A549 (cell line): Measurements from ENCODE around the gene KCNG4. TPM values are rescaled to one million over a fixed set of nuclear protein-coding genes. Genes with fewer than 3 reads are reported as not detected.

Experiments
- ATAC-seq, 2 experiments: fragments of 200-7000 bp in 1 of 2; fragments of >200 bp in 1 of 2; cut with Nextera tagmentation in 1 of 2; cut with Tn5 transposase in 1 of 2; 3 replicates each; pipeline versions ENCODE4 v1.8.0 to v1.9.1; 2018 to 2020; ENCODE audit warnings: mild to moderate bottlenecking in 1 of 2, moderate library complexity in 1 of 2
- CTCF ChIA-PET: fragments of 300-600 bp; sonication (Branson Sonifier 250); formaldehyde crosslinking; extraction: SDS; loops from one replicate; lab custom pipeline; 2021; ENCODE audit warnings: antibody characterized with exemption, inconsistent platforms; lab: Yijun Ruan, JAX
- POLR2A ChIA-PET: fragments of 350-600 bp; formaldehyde crosslinking; extraction: SDS; loops from one replicate; lab custom pipeline; 2021; ENCODE audit warnings: antibody characterized with exemption, inconsistent platforms; lab: Yijun Ruan, JAX
- DNase-seq, 2 experiments: peaks; one replicate each; pipeline versions ENCODE4 v3.0.0 to v3.0.0-alpha.2; 2011 to 2016; ENCODE audit warnings: low read depth in 1 of 2, low spot score in 1 of 2
- FAIRE-seq: peaks from 2 replicates; lab custom pipeline; 2011; peaks lifted over from hg19 to GRCh38; lab: Jason Lieb, UNC
- H3K27ac ChIP-seq, 2 experiments: fragments of >200 bp; sonication (Bioruptor Twin); formaldehyde crosslinking; 3 replicates each; pipeline ENCODE4 v1.5.1; 2016 to 2017
- H3K4me1 ChIP-seq: fragments of >200 bp; sonication (Bioruptor Twin); formaldehyde crosslinking; 3 replicates; pipeline ENCODE4 v1.6.1; 2016
- H3K4me2 ChIP-seq: fragments of >200 bp; sonication (Bioruptor Twin); formaldehyde crosslinking; 3 replicates; pipeline ENCODE4 v1.6.1; 2016
- H3K4me3 ChIP-seq: fragments of >200 bp; sonication (Bioruptor Twin); formaldehyde crosslinking; 3 replicates; pipeline ENCODE4 v1.5.1; 2016
- H3K9me3 ChIP-seq: fragments of >200 bp; sonication (Bioruptor Twin); formaldehyde crosslinking; 3 replicates; pipeline ENCODE4 v1.6.1; 2016
- CBX8 ChIP-seq: fragments of 200-600 bp; sonication (generic); IDR thresholded peaks from 2 replicates; pipeline ENCODE4 v1.6.1; 2016
- E2F6 ChIP-seq: IDR thresholded peaks from 2 replicates; pipeline ENCODE4 v1.6.1; 2012; ENCODE audit warnings: low read depth, borderline replicate concordance
- EHMT2 ChIP-seq: fragments of 200-600 bp; sonication (generic); IDR thresholded peaks from 2 replicates; pipeline ENCODE4 v1.6.1; 2016; ENCODE audit warnings: antibody characterized with exemption, low read depth, mild to moderate bottlenecking, moderate library complexity
- EP300 ChIP-seq, 2 experiments: fragments of >200 bp; sonication (Bioruptor Twin); formaldehyde crosslinking; IDR thresholded peaks; 2 replicates in 1 of 2; 3 replicates in 1 of 2; pipeline ENCODE4 v1.6.1; 2016 to 2017
- ESRRA ChIP-seq: fragments of 150-350 bp; IDR thresholded peaks from 2 replicates; pipeline ENCODE4 v1.6.1; 2014; ENCODE audit warnings: mild to moderate bottlenecking, low read length, borderline replicate concordance
- GATA3 ChIP-seq: IDR thresholded peaks from 2 replicates; pipeline ENCODE4 v1.6.1; 2012; ENCODE audit warnings: borderline replicate concordance
- HDAC2 ChIP-seq: fragments of 200-600 bp; sonication (generic); IDR thresholded peaks from 2 replicates; pipeline ENCODE4 v1.6.1; 2016
- HOXB5 ChIP-seq: fragments of 250-450 bp; sonication (Bioruptor Pico); IDR thresholded peaks from 2 replicates; pipeline ENCODE4 v1.5.0; 2020; ENCODE audit warnings: mild to moderate bottlenecking, moderate library complexity
- KDM5A ChIP-seq: fragments of 200-600 bp; sonication (generic); IDR thresholded peaks from 2 replicates; pipeline ENCODE4 v1.6.1; 2016; ENCODE audit warnings: antibody characterized with exemption, mild to moderate bottlenecking
- MAFK ChIP-seq: fragments of 450-650 bp; IDR thresholded peaks from 2 replicates; pipeline ENCODE4 v1.6.1; 2014; ENCODE audit not compliant: partially characterized antibody
- NFE2L2 ChIP-seq: fragments of 150-350 bp; conservative IDR thresholded peaks from 2 replicates; pipeline ENCODE4 v1.6.1; 2014; ENCODE audit warnings: low read length
- PHF8 ChIP-seq: fragments of 200-600 bp; sonication (generic); IDR thresholded peaks from 2 replicates; pipeline ENCODE4 v1.6.1; 2016; ENCODE audit warnings: low read depth, mild to moderate bottlenecking, antibody characterized with exemption, moderate library complexity, borderline replicate concordance
- POLR2A ChIP-seq: IDR thresholded peaks from 2 replicates; pipeline ENCODE4 v1.6.1; 2012; ENCODE audit warnings: mild to moderate bottlenecking, low read length
- RARB ChIP-seq: fragments of 250-450 bp; sonication (Bioruptor Pico); IDR thresholded peaks from 2 replicates; pipeline ENCODE4 v1.8.0; 2021; ENCODE audit warnings: mild to moderate bottlenecking, moderate library complexity
- REST ChIP-seq: fragments of 200-600 bp; sonication (generic); IDR thresholded peaks from 2 replicates; pipeline ENCODE4 v1.6.1; 2016; ENCODE audit warnings: antibody characterized with exemption, mild to moderate bottlenecking, moderate library complexity
- SREBF2 ChIP-seq: fragments of 450-650 bp; IDR thresholded peaks from 2 replicates; pipeline ENCODE4 v1.6.1; 2014; ENCODE audit warnings: mild to moderate bottlenecking, moderate library complexity
- ZSCAN20 ChIP-seq: fragments of 250-450 bp; sonication (Bioruptor Pico); IDR thresholded peaks from 2 replicates; pipeline ENCODE4 v1.8.0; 2022; ENCODE audit warnings: mild to moderate bottlenecking, moderate library complexity
- WGBS: methylation state at CpG from one replicate; pipeline ENCODE4 v1.1.6; 2017; ENCODE audit errors: missing lambda C conversion rate; 5-methylcytosine and 5-hydroxymethylcytosine counted together
- polyA plus RNA-seq, 4 experiments: library from polyadenylated mRNA; depleted of rRNA in 3 of 4; stranded (reverse); fragments of >200 nt; fragmentation: RNase III in 1 of 4; extraction: RNeasy Plus Mini Kit Qiagen cat#74134 plus additional on column Dnase treatment in 1 of 4; gene quantifications; 2 replicates in 3 of 4; 3 replicates in 1 of 4; pipeline ENCODE4 v1.2.3, GENCODE V29; 2011 to 2017
- TF ChIP-seq, protein P1 (sequence below): fragments of 450-650 bp; IDR thresholded peaks from 2 replicates; pipeline ENCODE4 v1.6.1; 2014; ENCODE audit warnings: antibody characterized with exemption
- TF ChIP-seq, protein P2 (sequence below): fragments of >200 bp; sonication (Bioruptor Twin); formaldehyde crosslinking; IDR thresholded peaks from 2 replicates; pipeline ENCODE4 v1.6.1; 2016

KCNG4 gene
- polyA plus RNA-seq, 2 of the 4 experiments (the other 2 are of a cell fraction), result not detected

- CTCF ChIA-PET, result interaction anchor here (0.5 to 3.8 kb wide), 5 partner anchors 16 to 119 kb away, joined by 3 to 22 read pairs (median 6); partner anchors contain the start of gene TAF1C
- POLR2A ChIA-PET, result no interaction called here
- WGBS, result 82% methylated on average over 10 of the region's 10 CpGs
Observed at GRCh38 chr16:84245956-84246678, 6.3 kb upstream of the KCNG4 start.

GRCh38 chr16:84244728-84245127 is 4.9 kb upstream of the KCNG4 start:
- DNase-seq (no peak), FAIRE-seq (no peak), ATAC-seq (no peak)
- POLR2A ChIA-PET, result no interaction called here
- no peak overlapping the region for H3K27ac ChIP-seq
- no peak overlapping the region for H3K4me3 ChIP-seq
- CTCF ChIA-PET, result interaction anchor here (3.8 kb wide), 1 partner anchor 33 kb away, joined by 22 read pairs; no protein-coding TSS in a partner anchor
- no peaks in the 10 kb centered on the region for H3K4me1 ChIP-seq
- 91% methylated on average over 2 of the region's 2 CpGs for WGBS
- no peaks in the 10 kb centered on the region; the same call in 2 of the 3 replicates for H3K9me3 ChIP-seq
- TF ChIP-seq HDAC2 (no peak), ESRRA (no peak), POLR2A (no peak), PHF8 (no peak), NFE2L2 (no peak), SREBF2 (no peak), MAFK (no peak), CBX8 (no peak), ZSCAN20 (no peak), E2F6 (no peak), EP300 (IDR thresholded peaks at IDR 0.05) (no peak), KDM5A (no peak), RARB (CRISPR knock-in tag) (no peak), REST (no peak), HOXB5 (CRISPR knock-in tag) (no peak), GATA3 (no peak), EHMT2 (no peak)
- TF ChIP-seq, protein P1, sequence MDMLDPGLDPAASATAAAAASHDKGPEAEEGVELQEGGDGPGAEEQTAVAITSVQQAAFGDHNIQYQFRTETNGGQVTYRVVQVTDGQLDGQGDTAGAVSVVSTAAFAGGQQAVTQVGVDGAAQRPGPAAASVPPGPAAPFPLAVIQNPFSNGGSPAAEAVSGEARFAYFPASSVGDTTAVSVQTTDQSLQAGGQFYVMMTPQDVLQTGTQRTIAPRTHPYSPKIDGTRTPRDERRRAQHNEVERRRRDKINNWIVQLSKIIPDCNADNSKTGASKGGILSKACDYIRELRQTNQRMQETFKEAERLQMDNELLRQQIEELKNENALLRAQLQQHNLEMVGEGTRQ, result no peak
- TF ChIP-seq, protein P2, sequence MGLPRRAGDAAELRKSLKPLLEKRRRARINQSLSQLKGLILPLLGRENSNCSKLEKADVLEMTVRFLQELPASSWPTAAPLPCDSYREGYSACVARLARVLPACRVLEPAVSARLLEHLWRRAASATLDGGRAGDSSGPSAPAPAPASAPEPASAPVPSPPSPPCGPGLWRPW, result no peak
- no peak overlapping the region for H3K4me2 ChIP-seq

More at GRCh38 chr16:84245956-84246678, 6.3 kb upstream of the KCNG4 start:
- TF ChIP-seq POLR2A, result no peak
- TF ChIP-seq HOXB5 (CRISPR knock-in tag), result no peak
- Histone ChIP-seq H3K9me3 (no peaks in the 10 kb centered on the region; the same call in 2 of the 3 replicates), H3K27ac (no peak overlapping the region), H3K4me1 (no peaks in the 10 kb centered on the region), H3K4me3 (no peak overlapping the region), H3K4me2 (no peak overlapping the region)
- ATAC-seq (no peak), DNase-seq (no peak), FAIRE-seq (no peak)
